Spleen (tissue), 11 donors: Measurements from ENCODE around the gene BCORL1. TPM values are rescaled to one million over a fixed set of nuclear protein-coding genes. Genes with fewer than 3 reads are reported as not detected.

Experiments
- DNase-seq: peaks from one replicate; pipeline ENCODE4 v3.0.0-alpha.2; 2020
- H3K27ac ChIP-seq, 8 donors: fragments of 200-600 bp; sonication (generic) in 7 of 8; 1 replicate in 4 of 8; 2 replicates in 4 of 8; pipeline versions ENCODE4 v1.5.0 to v1.8.0; 2016 to 2021; ENCODE audit warnings: inconsistent platforms in 4 of 8, mild to moderate bottlenecking in 4 of 8, moderate library complexity in 1 of 8
- H3K27me3 ChIP-seq, 7 donors: fragments of 200-600 bp; sonication (generic) in 6 of 7; replicated peaks in 1 of 7; 1 replicate in 4 of 7; 2 replicates in 3 of 7; pipeline versions ENCODE4 v1.5.0 to v1.8.0; 2016 to 2021; ENCODE audit warnings: inconsistent platforms in 3 of 7, mild to moderate bottlenecking in 1 of 7
- H3K36me3 ChIP-seq, 6 donors: fragments of 200-600 bp; sonication (generic) in 5 of 6; 1 replicate in 4 of 6; 2 replicates in 2 of 6; pipeline versions ENCODE4 v1.5.0 to v1.8.0; 2016 to 2021; ENCODE audit warnings: inconsistent platforms in 2 of 6
- H3K4me1 ChIP-seq, 6 donors: fragments of 200-600 bp; sonication (generic) in 5 of 6; 1 replicate in 3 of 6; 2 replicates in 3 of 6; pipeline versions ENCODE4 v1.5.0 to v1.8.0; 2016 to 2021; ENCODE audit warnings: inconsistent platforms in 3 of 6
- H3K4me3 ChIP-seq, 8 donors: fragments of 200-600 bp; sonication (generic) in 7 of 8; 1 replicate in 4 of 8; 2 replicates in 4 of 8; pipeline versions ENCODE4 v1.5.0 to v1.8.0; 2016 to 2021; ENCODE audit warnings: inconsistent platforms in 4 of 8, mild to moderate bottlenecking in 4 of 8, moderate library complexity in 2 of 8
- H3K9me3 ChIP-seq, 8 donors: fragments of 200-600 bp; sonication (generic) in 7 of 8; 1 replicate in 4 of 8; 2 replicates in 4 of 8; pipeline versions ENCODE4 v1.5.0 to v1.8.0; 2016 to 2021; ENCODE audit warnings: inconsistent platforms in 4 of 8
- POLR2A ChIP-seq, 3 donors: fragments of 450-650 bp; IDR thresholded peaks; one replicate each; pipeline ENCODE4 v1.5.1; 2017; ENCODE audit warnings: antibody characterized with exemption in 3 of 3, mild to moderate bottlenecking in 1 of 3
- POLR2AphosphoS5 ChIP-seq, 3 donors: sonication (generic); formaldehyde crosslinking; IDR thresholded peaks; one replicate each; pipeline ENCODE4 v1.5.1; 2017; ENCODE audit warnings: antibody characterized with exemption in 3 of 3
- WGBS, 5 donors: extraction: QIAGEN DNeasy Blood & Tissue Kit in 3 of 5; methylation state at CpG; one replicate each; pipeline versions ENCODE4 v1.1.5 to v1.1.7; 2013 to 2018; 5-methylcytosine and 5-hydroxymethylcytosine counted together
- intact Hi-C: fragments of 100-400 bp; cut with DNase I; formaldehyde crosslinking; loops from one replicate; pipeline ENCODE4 v1.15.0; 2023; ENCODE audit warnings: low total_unique reads
- polyA plus RNA-seq, 3 donors: library from polyadenylated mRNA; stranded (reverse); fragments of 200-250 nt; gene quantifications; one replicate each; pipeline ENCODE4 v1.2.1, GENCODE V29; 2013
- total RNA-seq, 7 donors: library from RNA; depleted of rRNA in 3 of 7; stranded (reverse); fragments of >200 nt in 3 of 7; fragmentation: NEBNext Ultra II Directional in 4 of 7; extraction: Animal tissue kit (Norgen Biotek cat#: 25700) in 4 of 7; gene quantifications; one replicate each; pipeline versions ENCODE4 v1.1.0 to v1.2.1, GENCODE V29; 2016 to 2021
- TF ChIP-seq, protein P1 (sequence below), 11 experiments: fragments of 200-600 bp in 7 of 11; fragments of 450-650 bp in 4 of 11; sonication (generic) in 4 of 11; IDR thresholded peaks in 8 of 11; conservative IDR thresholded peaks in 3 of 11; 1 replicate in 7 of 11; 2 replicates in 4 of 11; pipeline versions ENCODE4 v1.4.0 to v1.8.0; 2016 to 2021; ENCODE audit warnings: antibody characterized with exemption in 11 of 11, inconsistent platforms in 4 of 11, mild to moderate bottlenecking in 1 of 11
- donor health status: healthy with polysubstance abuse.
- donor health status: DM: no; HTN: no; CAD: no; lungs with moderate emphysema.
- donor health status: DM: no; HTN: no; CAD: no.
- donor health status: Bipolar disorder and iron deficiency.
- donor health status: healthy.
- donor health status: DM: no; HTN: no; CAD: no.
- donor health status: DM: yes; HTN: yes; CAD: no.

Gene BCORL1
- total and polyA plus RNA-seq, 10 donors = 0.85 to 18.1 (median 12.3) TPM

DNA sequence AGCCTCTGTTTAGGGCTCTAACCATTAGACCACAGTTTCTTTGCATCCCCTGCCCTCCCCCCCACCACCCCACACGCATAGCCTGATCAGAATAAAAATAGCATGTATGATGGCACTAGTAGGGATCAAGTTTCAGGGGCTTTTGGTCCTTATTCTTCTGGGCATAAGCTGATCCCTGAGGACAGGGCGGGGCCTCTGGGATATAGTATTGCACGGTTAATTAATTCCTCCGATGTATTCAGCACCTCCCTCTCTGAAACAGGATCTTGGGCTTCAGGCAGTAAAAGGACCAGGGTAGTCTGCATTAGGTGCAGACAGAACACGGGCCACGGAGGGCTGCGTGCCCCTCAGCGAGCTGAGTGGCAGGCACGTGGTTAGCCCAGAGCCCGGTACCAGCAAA lies 70.8 kb downstream of the BCORL1 start:
- Histone ChIP-seq H3K36me3 (peaks cover 0 to 82% (median 34%) of the 10 kb centered on the region in 6 donors), H3K9me3 (peaks cover 0 to 7% (median 0%) of the 10 kb centered on the region in 8 donors), H3K27ac (no peak overlapping the region), H3K27me3 (no peaks in the 10 kb centered on the region), H3K4me3 (no peak overlapping the region), H3K4me1 (no peaks in the 10 kb centered on the region)
- TF ChIP-seq, protein P1, sequence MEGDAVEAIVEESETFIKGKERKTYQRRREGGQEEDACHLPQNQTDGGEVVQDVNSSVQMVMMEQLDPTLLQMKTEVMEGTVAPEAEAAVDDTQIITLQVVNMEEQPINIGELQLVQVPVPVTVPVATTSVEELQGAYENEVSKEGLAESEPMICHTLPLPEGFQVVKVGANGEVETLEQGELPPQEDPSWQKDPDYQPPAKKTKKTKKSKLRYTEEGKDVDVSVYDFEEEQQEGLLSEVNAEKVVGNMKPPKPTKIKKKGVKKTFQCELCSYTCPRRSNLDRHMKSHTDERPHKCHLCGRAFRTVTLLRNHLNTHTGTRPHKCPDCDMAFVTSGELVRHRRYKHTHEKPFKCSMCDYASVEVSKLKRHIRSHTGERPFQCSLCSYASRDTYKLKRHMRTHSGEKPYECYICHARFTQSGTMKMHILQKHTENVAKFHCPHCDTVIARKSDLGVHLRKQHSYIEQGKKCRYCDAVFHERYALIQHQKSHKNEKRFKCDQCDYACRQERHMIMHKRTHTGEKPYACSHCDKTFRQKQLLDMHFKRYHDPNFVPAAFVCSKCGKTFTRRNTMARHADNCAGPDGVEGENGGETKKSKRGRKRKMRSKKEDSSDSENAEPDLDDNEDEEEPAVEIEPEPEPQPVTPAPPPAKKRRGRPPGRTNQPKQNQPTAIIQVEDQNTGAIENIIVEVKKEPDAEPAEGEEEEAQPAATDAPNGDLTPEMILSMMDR (IDR thresholded peaks at IDR 0.05 in 8 of 11, conservative IDR thresholded peaks at IDR 0.05 in 3 of 11) = no peak
- TF ChIP-seq POLR2AphosphoS5 (IDR thresholded peaks at IDR 0.05) (no peak), POLR2A (IDR thresholded peaks at IDR 0.05) (no peak)
- intact Hi-C loops = loop anchor here (10.0 kb wide), 1 partner anchor 438 kb away; no protein-coding TSS in a partner anchor
- DNase-seq = no peak
- 75 to 96% (median 90%) methylated on average over 3 to 10 of the region's 10 CpGs for WGBS, 5 donors

DNA sequence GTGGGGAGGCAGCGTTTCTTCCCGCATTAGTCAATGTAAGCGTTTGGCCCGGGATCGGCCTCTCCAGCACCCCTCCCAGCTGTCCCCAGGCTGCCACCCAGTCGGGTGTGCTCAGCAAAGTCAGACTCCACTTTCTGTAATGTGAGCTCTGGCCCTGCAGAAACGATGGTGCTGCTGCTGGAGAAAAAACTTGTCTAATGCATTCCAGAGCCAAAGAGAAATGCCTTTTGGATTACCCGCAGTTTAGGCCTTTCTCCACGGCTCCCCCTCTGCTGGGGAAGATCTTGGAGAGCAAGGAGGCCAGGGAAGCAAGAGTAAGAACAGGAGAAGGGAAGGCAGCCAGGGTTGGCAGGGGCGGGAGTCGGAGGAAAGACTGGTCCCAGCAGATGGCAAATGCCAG lies 72.7 kb downstream of the BCORL1 start:
- intact Hi-C loops = loop anchor here (10.0 kb wide), 1 partner anchor 440 kb away; no protein-coding TSS in a partner anchor
- 65 to 85% (median 81%) methylated on average over 9 to 11 of the region's 11 CpGs for WGBS, 5 donors
- Histone ChIP-seq H3K36me3 (peaks cover 0 to 63% (median 32%) of the 10 kb centered on the region in 6 donors), H3K9me3 (no peaks in the 10 kb centered on the region), H3K27me3 (no peaks in the 10 kb centered on the region), H3K4me1 (peaks cover 0 to 8% (median 4%) of the 10 kb centered on the region in 6 donors), H3K27ac (no peak overlapping the region), H3K4me3 (no peak overlapping the region)
- no peak for DNase-seq
- TF ChIP-seq POLR2AphosphoS5 (IDR thresholded peaks at IDR 0.05) (no peak), POLR2A (IDR thresholded peaks at IDR 0.05) (no peak)
- TF ChIP-seq, protein P1 (IDR thresholded peaks at IDR 0.05 in 8 of 11, conservative IDR thresholded peaks at IDR 0.05 in 3 of 11) = no peak

DNA sequence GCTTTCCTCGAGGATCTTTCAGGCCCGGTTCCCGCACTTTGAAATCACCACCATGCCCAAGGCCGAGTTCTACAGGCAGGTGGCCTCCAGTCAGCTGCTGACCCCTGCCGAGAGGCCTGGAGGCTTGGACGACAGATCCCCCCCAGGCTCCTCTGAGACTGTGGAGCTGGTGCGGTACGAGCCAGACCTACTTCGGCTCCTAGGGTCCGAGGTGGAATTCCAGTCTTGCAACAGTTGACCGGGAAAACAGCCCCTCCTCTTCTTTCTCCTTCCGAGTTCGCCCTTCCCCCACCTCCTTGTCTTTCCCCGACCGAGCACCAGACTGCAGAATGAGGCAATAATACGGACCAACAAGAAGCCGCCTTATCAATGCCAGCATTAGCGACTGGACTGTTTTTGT lies 73.5 kb downstream of the BCORL1 start:
- Histone ChIP-seq H3K27me3 (no peaks in the 10 kb centered on the region), H3K4me3 (no peak overlapping the region), H3K36me3 (peaks cover 0 to 56% (median 30%) of the 10 kb centered on the region in 6 donors), H3K4me1 (peaks cover 0 to 12% (median 6%) of the 10 kb centered on the region in 6 donors), H3K9me3 (no peaks in the 10 kb centered on the region), H3K27ac (no peak overlapping the region)
- TF ChIP-seq, protein P1 (IDR thresholded peaks at IDR 0.05 in 8 of 11, conservative IDR thresholded peaks at IDR 0.05 in 3 of 11) = no peak
- no peak for TF ChIP-seq POLR2AphosphoS5 (IDR thresholded peaks at IDR 0.05)
- no peak for TF ChIP-seq POLR2A (IDR thresholded peaks at IDR 0.05)
- no peak for DNase-seq
- 79 to 90% (median 82%) methylated on average over 14 to 18 of the region's 18 CpGs for WGBS, 5 donors
- intact Hi-C loops = loop anchor here (10.0 kb wide), 1 partner anchor 441 kb away; no protein-coding TSS in a partner anchor

DNA sequence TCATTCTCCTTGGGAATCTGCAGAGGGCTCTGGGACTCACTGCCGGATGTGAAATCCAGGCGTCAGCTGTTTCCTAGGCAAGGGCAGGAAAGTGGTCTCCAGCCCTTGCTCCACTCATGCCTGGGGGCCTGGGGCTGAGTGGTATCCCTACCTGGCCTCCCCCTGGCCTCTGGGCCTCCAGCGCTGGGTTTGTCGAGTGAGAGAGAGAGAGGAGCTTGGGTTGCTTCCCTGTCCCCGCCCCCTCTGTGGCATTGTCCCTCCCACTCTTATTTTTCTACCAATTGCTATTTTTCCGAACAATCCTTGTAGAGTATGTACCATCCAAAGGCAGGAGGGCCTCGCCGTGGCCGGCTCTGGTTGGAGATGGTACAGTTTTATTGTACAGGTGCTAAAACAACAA lies 74.8 kb downstream of the BCORL1 start:
- WGBS, 5 donors = 77 to 90% (median 80%) methylated on average over 8 to 9 of the region's 9 CpGs

More for the DNA sequence above, 74.8 kb downstream of the BCORL1 start:
- Histone ChIP-seq H3K27me3 (no peaks in the 10 kb centered on the region), H3K9me3 (no peaks in the 10 kb centered on the region), H3K27ac (no peak overlapping the region), H3K4me3 (no peak overlapping the region), H3K36me3 (peaks cover 0 to 42% (median 17%) of the 10 kb centered on the region in 6 donors), H3K4me1 (peaks cover 0 to 16% (median 8%) of the 10 kb centered on the region in 6 donors)
- TF ChIP-seq, protein P1 (IDR thresholded peaks at IDR 0.05 in 8 of 11, conservative IDR thresholded peaks at IDR 0.05 in 3 of 11) = no peak
- no peak for TF ChIP-seq POLR2A (IDR thresholded peaks at IDR 0.05)
- no peak for TF ChIP-seq POLR2AphosphoS5 (IDR thresholded peaks at IDR 0.05)
- intact Hi-C loops = loop anchor here (10.0 kb wide), 1 partner anchor 442 kb away; no protein-coding TSS in a partner anchor
- no peak for DNase-seq
